ENCODE results near the gene AHCYL1. TPM values are rescaled to one million over a fixed set of nuclear protein-coding genes. Genes with fewer than 3 reads are reported as not detected.

The AHCYL1 gene
- total RNA-seq, 1 donor from 2014 or later = 65.5 TPM

GRCh38 chr1:110034040-110034450 is 49.5 kb downstream of the AHCYL1 start:
- Histone ChIP-seq H3K27ac (no peak overlapping the region), H3K27me3 (no peaks in the 10 kb centered on the region), H3K36me3 (no peaks in the 10 kb centered on the region), H3F3A (ENCODE audit: low read depth) (peaks cover 14% of the 10 kb centered on the region), H4K20me1 (ENCODE audit: low read depth) (peaks cover 29% of the 10 kb centered on the region), H3K9ac (no peak overlapping the region), H3K4me1 (peaks cover 9% of the 10 kb centered on the region), H3K9me3 (ENCODE audit: low read depth) (no peaks in the 10 kb centered on the region), H3K4me2 (peak overlapping the region; percentile 96), H2AFZ (replicated peaks) (peak overlapping the region; percentile 70), H3K79me2 (ENCODE audit: low read depth) (peaks cover 31% of the 10 kb centered on the region), H3K4me3 (peak overlapping the region; percentile 91)
- H3K27ac Mint-ChIP-seq = peak overlapping the region; percentile 87
- no peaks in the 10 kb centered on the region for H3K27me3 Mint-ChIP-seq (ENCODE audit: insufficient read depth, low read depth)
- H3K9me3 Mint-ChIP-seq = no peaks in the 10 kb centered on the region
- peak overlapping the region; percentile 96 for H3K4me3 Mint-ChIP-seq
- H3K4me1 Mint-ChIP-seq = peaks cover 33% of the 10 kb centered on the region
- H3K36me3 Mint-ChIP-seq = peaks cover 14% of the 10 kb centered on the region
- DNase-seq (ENCODE audit: low spot score) = no peak
- TF ChIP-seq, protein P1, sequence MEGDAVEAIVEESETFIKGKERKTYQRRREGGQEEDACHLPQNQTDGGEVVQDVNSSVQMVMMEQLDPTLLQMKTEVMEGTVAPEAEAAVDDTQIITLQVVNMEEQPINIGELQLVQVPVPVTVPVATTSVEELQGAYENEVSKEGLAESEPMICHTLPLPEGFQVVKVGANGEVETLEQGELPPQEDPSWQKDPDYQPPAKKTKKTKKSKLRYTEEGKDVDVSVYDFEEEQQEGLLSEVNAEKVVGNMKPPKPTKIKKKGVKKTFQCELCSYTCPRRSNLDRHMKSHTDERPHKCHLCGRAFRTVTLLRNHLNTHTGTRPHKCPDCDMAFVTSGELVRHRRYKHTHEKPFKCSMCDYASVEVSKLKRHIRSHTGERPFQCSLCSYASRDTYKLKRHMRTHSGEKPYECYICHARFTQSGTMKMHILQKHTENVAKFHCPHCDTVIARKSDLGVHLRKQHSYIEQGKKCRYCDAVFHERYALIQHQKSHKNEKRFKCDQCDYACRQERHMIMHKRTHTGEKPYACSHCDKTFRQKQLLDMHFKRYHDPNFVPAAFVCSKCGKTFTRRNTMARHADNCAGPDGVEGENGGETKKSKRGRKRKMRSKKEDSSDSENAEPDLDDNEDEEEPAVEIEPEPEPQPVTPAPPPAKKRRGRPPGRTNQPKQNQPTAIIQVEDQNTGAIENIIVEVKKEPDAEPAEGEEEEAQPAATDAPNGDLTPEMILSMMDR (IDR thresholded peaks at IDR 0.05) = no peak
- TF ChIP-seq EZH2 (IDR thresholded peaks at IDR 0.05) = no peak
- no peak for TF ChIP-seq EZH2phosphoT487 (IDR thresholded peaks at IDR 0.05)

DNA sequence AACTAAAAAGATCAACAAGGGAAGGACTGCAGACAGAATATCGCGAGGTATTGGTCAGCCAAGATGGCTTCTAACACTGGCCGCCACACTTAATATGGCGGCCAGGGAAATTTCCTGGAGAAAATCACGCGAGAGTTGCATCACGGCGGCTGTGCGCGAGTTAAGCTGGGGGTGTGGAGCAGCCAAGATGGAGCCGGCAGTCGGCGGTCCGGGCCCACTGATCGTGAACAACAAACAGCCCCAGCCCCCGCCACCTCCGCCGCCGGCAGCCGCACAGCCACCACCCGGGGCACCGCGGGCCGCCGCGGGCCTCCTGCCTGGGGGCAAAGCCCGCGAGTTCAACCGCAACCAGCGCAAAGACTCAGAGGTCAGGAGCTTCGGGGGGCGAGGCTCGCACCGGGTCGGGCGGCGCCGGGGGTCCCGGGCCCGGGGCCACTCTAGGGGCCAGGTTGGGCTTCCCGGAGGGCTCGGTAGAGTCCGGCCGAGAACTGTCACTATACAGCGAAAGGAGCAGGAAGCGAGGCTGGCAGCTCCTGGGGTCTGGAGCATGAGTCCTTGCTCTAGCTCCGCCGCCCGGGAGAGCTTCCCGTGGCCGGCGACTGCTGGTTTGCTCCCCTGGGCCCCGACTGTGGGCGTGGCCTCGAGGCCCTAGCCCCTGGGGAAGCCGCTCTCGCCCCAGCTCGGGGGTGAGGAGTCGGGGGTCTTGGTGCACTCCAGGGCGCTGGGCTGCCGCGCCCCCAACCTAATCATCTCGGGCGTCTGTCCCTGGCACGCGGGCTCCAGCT is 50.1 kb downstream of the AHCYL1 start, which contains the start of gene STRIP1:
STRIP1 (plus strand) TSS at position 174 of the 785 bp plus-strand sequence; CDS start at position 188, 14 bp downstream.
- no peaks in the 10 kb centered on the region for H3K27me3 ChIP-seq
- peak within 1 kb of the TSS; percentile 91 for H3K4me3 ChIP-seq
- H3K79me2 ChIP-seq (ENCODE audit: low read depth) = peaks cover 31% of the 10 kb centered on the region
- peak within 1 kb of the TSS; percentile 98 for H3K4me3 Mint-ChIP-seq
- peak within 1 kb of the TSS; percentile 85 for H3K27ac ChIP-seq
- peak within 1 kb of the TSS; percentile 97 for H3K9ac ChIP-seq
- peaks cover 9% of the 10 kb centered on the region for H3K4me1 ChIP-seq
- H2AFZ ChIP-seq (replicated peaks) = peak within 1 kb of the TSS; percentile 94
- peak; percentile 95 for DNase-seq (ENCODE audit: low spot score)
- H3F3A ChIP-seq (ENCODE audit: low read depth) = peaks cover 14% of the 10 kb centered on the region
- no peaks in the 10 kb centered on the region for H3K27me3 Mint-ChIP-seq (ENCODE audit: insufficient read depth, low read depth)
- no peaks in the 10 kb centered on the region for H3K36me3 ChIP-seq
- peaks cover 32% of the 10 kb centered on the region for H3K4me1 Mint-ChIP-seq
- peaks cover 29% of the 10 kb centered on the region for H4K20me1 ChIP-seq (ENCODE audit: low read depth)
- H3K4me2 ChIP-seq = peak within 1 kb of the TSS; percentile 96
- H3K9me3 ChIP-seq (ENCODE audit: low read depth) = no peaks in the 10 kb centered on the region
- peak within 1 kb of the TSS; percentile 87 for H3K27ac Mint-ChIP-seq
- H3K36me3 Mint-ChIP-seq = peaks cover 17% of the 10 kb centered on the region
- no peaks in the 10 kb centered on the region for H3K9me3 Mint-ChIP-seq
- TF ChIP-seq EZH2 (IDR thresholded peaks at IDR 0.05) (no peak), EZH2phosphoT487 (IDR thresholded peaks at IDR 0.05) (no peak)
- TF ChIP-seq, protein P1 (IDR thresholded peaks at IDR 0.05) = no peak

GRCh38 chr1:110035236-110035752 is 50.7 kb downstream of the AHCYL1 start:
- peak overlapping the region; percentile 51 for H3K27ac Mint-ChIP-seq
- H3K4me1 ChIP-seq = peaks cover 9% of the 10 kb centered on the region
- DNase-seq (ENCODE audit: low spot score) = no peak
- H3K36me3 Mint-ChIP-seq = peaks cover 20% of the 10 kb centered on the region
- no peaks in the 10 kb centered on the region for H3K27me3 Mint-ChIP-seq (ENCODE audit: insufficient read depth, low read depth)
- no peaks in the 10 kb centered on the region for H3K36me3 ChIP-seq
- peak overlapping the region; percentile 98 for H3K4me3 Mint-ChIP-seq
- peaks cover 31% of the 10 kb centered on the region for H3K4me1 Mint-ChIP-seq
- peak overlapping the region; percentile 96 for H3K4me2 ChIP-seq
- H3F3A ChIP-seq (ENCODE audit: low read depth) = peaks cover 10% of the 10 kb centered on the region
- no peaks in the 10 kb centered on the region for H3K9me3 Mint-ChIP-seq
- peak overlapping the region; percentile 97 for H3K9ac ChIP-seq
- no peaks in the 10 kb centered on the region for H3K9me3 ChIP-seq (ENCODE audit: low read depth)
- TF ChIP-seq, protein P1 (IDR thresholded peaks at IDR 0.05) = no peak
- TF ChIP-seq EZH2phosphoT487 (IDR thresholded peaks at IDR 0.05) = no peak
- no peak for TF ChIP-seq EZH2 (IDR thresholded peaks at IDR 0.05)
- H4K20me1 ChIP-seq (ENCODE audit: low read depth) = peaks cover 29% of the 10 kb centered on the region
- H3K27ac ChIP-seq = no peak overlapping the region
- peaks cover 31% of the 10 kb centered on the region for H3K79me2 ChIP-seq (ENCODE audit: low read depth)
- H3K4me3 ChIP-seq = peak overlapping the region; percentile 91
- H2AFZ ChIP-seq (replicated peaks) = peak overlapping the region; percentile 94
- H3K27me3 ChIP-seq = no peaks in the 10 kb centered on the region

Data from neural progenitor cell (in vitro differentiated cells).